Loucy (cell line): ENCODE data around the gene L2HGDH.

ENCODE experiments used
- H2AFZ ChIP-seq: fragments of 200-600 bp; sonication (generic); 2 replicates; pipeline ENCODE4 v1.6.0; 2016; ENCODE audit warnings: antibody characterized with exemption, mild to moderate bottlenecking, low read length, moderate library complexity
- H3F3A ChIP-seq: fragments of 200-600 bp; 2 replicates; pipeline ENCODE4 v1.6.0; 2016; ENCODE audit warnings: antibody characterized with exemption, low read depth, mild to moderate bottlenecking
- H3K27me3 ChIP-seq: fragments of 200-600 bp; sonication (generic); 2 replicates; pipeline ENCODE4 v1.6.1; 2014; ENCODE audit warnings: low read length, mild to moderate bottlenecking; ENCODE audit not compliant: insufficient read depth, poor library complexity, severe bottlenecking
- H3K36me3 ChIP-seq: fragments of 200-600 bp; sonication (generic); 2 replicates; pipeline ENCODE4 v1.6.1; 2016; ENCODE audit warnings: low read length; ENCODE audit not compliant: insufficient read depth
- H3K4me1 ChIP-seq: fragments of 200-600 bp; sonication (generic); 2 replicates; pipeline ENCODE4 v1.5.1; 2014; ENCODE audit warnings: low read length, mild to moderate bottlenecking; ENCODE audit not compliant: insufficient read depth, poor library complexity, severe bottlenecking
- H3K4me2 ChIP-seq: fragments of 200-600 bp; sonication (generic); 2 replicates; pipeline ENCODE4 v1.6.0; 2014; ENCODE audit warnings: antibody characterized with exemption, low read length, low read depth, mild to moderate bottlenecking; ENCODE audit not compliant: poor library complexity, severe bottlenecking
- H3K4me3 ChIP-seq: fragments of 200-600 bp; sonication (generic); 2 replicates; pipeline ENCODE4 v1.5.1; 2014; ENCODE audit warnings: low read length, mild to moderate bottlenecking, mixed read lengths; ENCODE audit not compliant: poor library complexity, severe bottlenecking
- H3K79me2 ChIP-seq: fragments of 200-600 bp; sonication (generic); 2 replicates; pipeline ENCODE4 v1.6.1; 2014; ENCODE audit warnings: low read length; ENCODE audit not compliant: insufficient read depth
- H3K9ac ChIP-seq: fragments of 200-600 bp; sonication (generic); 2 replicates; pipeline ENCODE4 v1.6.0; 2014; ENCODE audit warnings: mild to moderate bottlenecking, low read depth, low read length, moderate library complexity; ENCODE audit not compliant: poor library complexity, severe bottlenecking
- H3K9me2 ChIP-seq: fragments of 200-600 bp; sonication (generic); replicated peaks from 2 replicates; pipeline ENCODE4 v1.6.1; 2016; ENCODE audit warnings: low read depth, low read length, mixed read lengths
- H3K9me3 ChIP-seq: fragments of 200-600 bp; sonication (generic); 2 replicates; pipeline ENCODE4 v1.6.1; 2014; ENCODE audit warnings: mild to moderate bottlenecking, antibody characterized with exemption, low read length, low read depth; ENCODE audit not compliant: insufficient read depth
- H4K20me1 ChIP-seq: fragments of 200-600 bp; sonication (generic); 2 replicates; pipeline ENCODE4 v1.6.0; 2014; ENCODE audit warnings: antibody characterized with exemption, low read length, mild to moderate bottlenecking; ENCODE audit not compliant: insufficient read depth, poor library complexity, severe bottlenecking
- EZH2phosphoT487 ChIP-seq: fragments of 200-600 bp; IDR thresholded peaks from 2 replicates; pipeline ENCODE4 v1.6.1; 2018; ENCODE audit warnings: antibody characterized with exemption, mild to moderate bottlenecking, moderate library complexity, borderline replicate concordance
- TF ChIP-seq, protein P1 (sequence below): fragments of 200-600 bp; sonication (generic); conservative IDR thresholded peaks from 2 replicates; pipeline ENCODE4 v1.5.1; 2014; ENCODE audit warnings: mild to moderate bottlenecking, antibody characterized with exemption, low read length

The L2HGDH gene

DNA sequence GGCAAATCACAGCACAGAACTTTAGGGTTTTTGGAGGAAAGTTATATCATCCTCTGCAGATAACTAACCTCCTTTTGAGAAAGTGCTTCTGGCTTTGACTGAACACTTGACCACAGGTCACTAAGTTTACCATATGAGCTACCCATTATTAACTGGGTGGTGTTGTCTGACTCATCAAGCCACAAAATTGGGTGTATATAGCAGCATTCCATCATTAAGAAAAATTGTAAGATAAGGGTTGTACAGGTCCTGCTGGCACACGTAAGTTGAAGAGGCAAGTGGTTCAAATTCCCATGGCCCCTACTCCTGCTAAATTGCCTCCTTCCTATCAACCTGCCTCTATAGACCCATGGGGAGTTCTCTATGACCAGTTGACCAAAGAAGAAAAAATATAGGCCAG, 39.5 kb downstream of the L2HGDH start:
- Histone ChIP-seq H3K4me1 (no peaks in the 10 kb centered on the region), H3F3A (no peaks in the 10 kb centered on the region), H3K4me2 (no peak overlapping the region), H3K36me3 (no peaks in the 10 kb centered on the region), H3K4me3 (no peak overlapping the region), H3K9me2 (no peaks in the 10 kb centered on the region), H3K9me3 (no peaks in the 10 kb centered on the region), H2AFZ (no peak overlapping the region), H3K27me3 (no peaks in the 10 kb centered on the region), H3K9ac (no peak overlapping the region), H4K20me1 (no peaks in the 10 kb centered on the region), H3K79me2 (no peaks in the 10 kb centered on the region)
- TF ChIP-seq, protein P1, sequence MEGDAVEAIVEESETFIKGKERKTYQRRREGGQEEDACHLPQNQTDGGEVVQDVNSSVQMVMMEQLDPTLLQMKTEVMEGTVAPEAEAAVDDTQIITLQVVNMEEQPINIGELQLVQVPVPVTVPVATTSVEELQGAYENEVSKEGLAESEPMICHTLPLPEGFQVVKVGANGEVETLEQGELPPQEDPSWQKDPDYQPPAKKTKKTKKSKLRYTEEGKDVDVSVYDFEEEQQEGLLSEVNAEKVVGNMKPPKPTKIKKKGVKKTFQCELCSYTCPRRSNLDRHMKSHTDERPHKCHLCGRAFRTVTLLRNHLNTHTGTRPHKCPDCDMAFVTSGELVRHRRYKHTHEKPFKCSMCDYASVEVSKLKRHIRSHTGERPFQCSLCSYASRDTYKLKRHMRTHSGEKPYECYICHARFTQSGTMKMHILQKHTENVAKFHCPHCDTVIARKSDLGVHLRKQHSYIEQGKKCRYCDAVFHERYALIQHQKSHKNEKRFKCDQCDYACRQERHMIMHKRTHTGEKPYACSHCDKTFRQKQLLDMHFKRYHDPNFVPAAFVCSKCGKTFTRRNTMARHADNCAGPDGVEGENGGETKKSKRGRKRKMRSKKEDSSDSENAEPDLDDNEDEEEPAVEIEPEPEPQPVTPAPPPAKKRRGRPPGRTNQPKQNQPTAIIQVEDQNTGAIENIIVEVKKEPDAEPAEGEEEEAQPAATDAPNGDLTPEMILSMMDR = no peak
- TF ChIP-seq EZH2phosphoT487 = no peak

DNA sequence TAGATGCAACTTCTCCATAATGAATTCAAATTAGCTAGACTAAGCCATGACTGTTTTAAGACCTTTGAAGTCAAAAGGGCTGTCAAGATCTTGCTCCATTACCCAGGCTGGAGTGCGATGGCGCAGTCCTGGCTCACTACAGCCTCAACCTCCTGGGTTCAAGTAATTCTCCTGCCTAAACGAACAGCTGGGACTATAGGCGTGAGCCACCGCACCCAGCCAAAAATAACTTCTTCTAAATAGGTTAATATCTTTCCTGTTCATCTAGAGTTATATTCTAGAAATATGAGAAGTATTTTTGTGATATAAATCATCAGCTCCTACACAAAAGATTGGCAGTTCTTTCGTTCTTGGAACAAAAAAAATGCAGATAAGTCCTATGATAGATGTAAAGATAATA, 41.1 kb downstream of the L2HGDH start:
- no peaks in the 10 kb centered on the region for H3K79me2 ChIP-seq
- no peaks in the 10 kb centered on the region for H3K9me3 ChIP-seq
- H3F3A ChIP-seq = no peaks in the 10 kb centered on the region
- H3K36me3 ChIP-seq = no peaks in the 10 kb centered on the region
- no peak overlapping the region for H3K9ac ChIP-seq
- no peak overlapping the region for H3K4me2 ChIP-seq
- H2AFZ ChIP-seq = no peak overlapping the region
- no peaks in the 10 kb centered on the region for H3K9me2 ChIP-seq
- H3K27me3 ChIP-seq = no peaks in the 10 kb centered on the region
- H3K4me1 ChIP-seq = no peaks in the 10 kb centered on the region
- no peak for TF ChIP-seq EZH2phosphoT487
- TF ChIP-seq, protein P1 = no peak
- no peak overlapping the region for H3K4me3 ChIP-seq
- no peaks in the 10 kb centered on the region for H4K20me1 ChIP-seq

DNA sequence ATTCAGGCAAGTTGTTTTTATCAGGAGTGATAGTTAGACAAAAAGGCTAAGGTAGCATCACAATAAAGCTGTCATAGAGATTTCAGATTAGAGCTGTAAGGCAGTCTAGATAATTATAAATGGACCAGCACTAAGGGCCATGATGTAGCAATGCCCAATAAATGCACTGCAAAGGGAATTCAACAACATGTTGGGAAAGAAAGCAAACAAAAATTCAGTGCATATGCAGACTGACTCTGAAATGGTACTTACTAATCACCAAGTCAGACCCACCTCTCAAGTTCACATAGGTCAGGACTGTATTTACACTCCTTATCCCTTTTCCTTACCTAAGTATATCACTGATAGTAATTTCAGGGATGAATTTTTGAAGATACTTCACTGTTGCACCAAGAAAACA, 47.0 kb downstream of the L2HGDH start:
- Histone ChIP-seq H4K20me1 (no peaks in the 10 kb centered on the region), H3F3A (no peaks in the 10 kb centered on the region)
- TF ChIP-seq, protein P1 = no peak
- no peak for TF ChIP-seq EZH2phosphoT487

More for the DNA sequence above, 47.0 kb downstream of the L2HGDH start:
- Histone ChIP-seq H3K9ac (no peak overlapping the region), H3K79me2 (no peaks in the 10 kb centered on the region), H3K4me1 (no peaks in the 10 kb centered on the region), H3K9me2 (no peaks in the 10 kb centered on the region), H3K36me3 (no peaks in the 10 kb centered on the region), H3K27me3 (no peaks in the 10 kb centered on the region), H3K4me2 (no peak overlapping the region), H3K9me3 (no peaks in the 10 kb centered on the region), H2AFZ (no peak overlapping the region), H3K4me3 (no peak overlapping the region)
